ENCODE data around the gene DISP2.
A peak's percentile ranks its signal among the peaks of the same experiment; 100 is the strongest.

Gene DISP2

GRCh38 chr15:40328176-40328575 is 29.8 kb upstream of the DISP2 start:
- Histone ChIP-seq H2AFZ (ENCODE audit: low read length) (no peak overlapping the region), H3K79me2 (ENCODE audit: insufficient read depth, low read length) (peaks cover 92% of the 10 kb centered on the region), H3K27me3 (ENCODE audit: insufficient read depth, low read length, poor library complexity, severe bottlenecking) (no peaks in the 10 kb centered on the region), H3F3A (ENCODE audit: low read depth) (0 out of 2 replicates have a peak, but pooled peaks cover 5% of the 10 kb centered on the region), H3K9me2 (replicated peaks; ENCODE audit: low read depth, low read length) (no peaks in the 10 kb centered on the region), H3K4me1 (ENCODE audit: insufficient read depth, low read length, poor library complexity, severe bottlenecking) (peaks cover 83% of the 10 kb centered on the region), H3K4me3 (ENCODE audit: low read length, poor library complexity, severe bottlenecking) (peak overlapping the region; percentile 81), H4K20me1 (ENCODE audit: insufficient read depth, low read length, poor library complexity, severe bottlenecking) (peaks cover 13% of the 10 kb centered on the region), H3K9me3 (ENCODE audit: insufficient read depth, low read depth, low read length) (no peaks in the 10 kb centered on the region), H3K4me2 (ENCODE audit: low read depth, low read length, poor library complexity, severe bottlenecking) (peak overlapping the region; percentile 84), H3K36me3 (ENCODE audit: insufficient read depth, low read length) (peaks cover 3% of the 10 kb centered on the region; the same call in 1 of the 2 replicates), H3K9ac (ENCODE audit: low read depth, low read length, poor library complexity, severe bottlenecking) (peak overlapping the region; percentile 82)
- no peak for TF ChIP-seq CTCF (conservative IDR thresholded peaks at IDR 0.05; ENCODE audit: low read length)
- TF ChIP-seq EZH2phosphoT487 (IDR thresholded peaks at IDR 0.05; ENCODE audit: borderline replicate concordance), result no peak

GRCh38 chr15:40328751-40329150 is 29.3 kb upstream of the DISP2 start:
- H3K4me2 ChIP-seq (ENCODE audit: low read depth, low read length, poor library complexity, severe bottlenecking), result peak overlapping the region; percentile 84
- no peak overlapping the region for H2AFZ ChIP-seq (ENCODE audit: low read length)
- peak overlapping the region; percentile 82 for H3K9ac ChIP-seq (ENCODE audit: low read depth, low read length, poor library complexity, severe bottlenecking)

GRCh38 chr15:40329804-40330203 is 28.2 kb upstream of the DISP2 start:
- Histone ChIP-seq H3K4me1 (ENCODE audit: insufficient read depth, low read length, poor library complexity, severe bottlenecking) (peaks cover 96% of the 10 kb centered on the region), H3K9me3 (ENCODE audit: insufficient read depth, low read depth, low read length) (no peaks in the 10 kb centered on the region)
- TF ChIP-seq EZH2phosphoT487 (IDR thresholded peaks at IDR 0.05; ENCODE audit: borderline replicate concordance) (no peak), CTCF (conservative IDR thresholded peaks at IDR 0.05; ENCODE audit: low read length) (no peak)

More at GRCh38 chr15:40328751-40329150, 29.3 kb upstream of the DISP2 start:
- no peak for TF ChIP-seq EZH2phosphoT487 (IDR thresholded peaks at IDR 0.05; ENCODE audit: borderline replicate concordance)
- TF ChIP-seq CTCF (conservative IDR thresholded peaks at IDR 0.05; ENCODE audit: low read length), result no peak
- Histone ChIP-seq H3K9me3 (ENCODE audit: insufficient read depth, low read depth, low read length) (no peaks in the 10 kb centered on the region), H3K79me2 (ENCODE audit: insufficient read depth, low read length) (peaks cover 93% of the 10 kb centered on the region), H3F3A (ENCODE audit: low read depth) (0 out of 2 replicates have a peak, but pooled peaks cover 5% of the 10 kb centered on the region), H3K36me3 (ENCODE audit: insufficient read depth, low read length) (peaks cover 3% of the 10 kb centered on the region; the same call in 1 of the 2 replicates), H3K9me2 (replicated peaks; ENCODE audit: low read depth, low read length) (no peaks in the 10 kb centered on the region), H4K20me1 (ENCODE audit: insufficient read depth, low read length, poor library complexity, severe bottlenecking) (peaks cover 13% of the 10 kb centered on the region), H3K27me3 (ENCODE audit: insufficient read depth, low read length, poor library complexity, severe bottlenecking) (no peaks in the 10 kb centered on the region), H3K4me3 (ENCODE audit: low read length, poor library complexity, severe bottlenecking) (peak overlapping the region; percentile 81), H3K4me1 (ENCODE audit: insufficient read depth, low read length, poor library complexity, severe bottlenecking) (peaks cover 88% of the 10 kb centered on the region)

More at GRCh38 chr15:40329804-40330203, 28.2 kb upstream of the DISP2 start:
- Histone ChIP-seq H3K36me3 (ENCODE audit: insufficient read depth, low read length) (peaks cover 3% of the 10 kb centered on the region; the same call in 1 of the 2 replicates), H2AFZ (ENCODE audit: low read length) (no peak overlapping the region), H3K79me2 (ENCODE audit: insufficient read depth, low read length) (peaks cover 83% of the 10 kb centered on the region), H3K9ac (ENCODE audit: low read depth, low read length, poor library complexity, severe bottlenecking) (peak overlapping the region; percentile 82), H3K4me2 (ENCODE audit: low read depth, low read length, poor library complexity, severe bottlenecking) (peak overlapping the region; percentile 84), H3K4me3 (ENCODE audit: low read length, poor library complexity, severe bottlenecking) (peak overlapping the region; percentile 81), H3K27me3 (ENCODE audit: insufficient read depth, low read length, poor library complexity, severe bottlenecking) (no peaks in the 10 kb centered on the region), H4K20me1 (ENCODE audit: insufficient read depth, low read length, poor library complexity, severe bottlenecking) (peaks cover 10% of the 10 kb centered on the region), H3F3A (ENCODE audit: low read depth) (0 out of 2 replicates have a peak, but pooled peaks cover 8% of the 10 kb centered on the region), H3K9me2 (replicated peaks; ENCODE audit: low read depth, low read length) (no peaks in the 10 kb centered on the region)
